NT2/D1 (cell line): ENCODE data around the gene C2orf81.
A peak's percentile ranks its signal among the peaks of the same experiment; 100 is the strongest.
"Not testable (repeated sequence)": the region's sequence is repeated elsewhere in the genome, so short reads cannot be mapped to it uniquely, and the experiment has no call there.

ENCODE experiments used
- DNase-seq: peaks from one replicate; pipeline ENCODE4 v3.0.0-alpha.2; 2011; ENCODE audit warnings: low read depth, low spot score
- H3K27me3 ChIP-seq: 2 replicates; pipeline ENCODE4 v1.6.0; 2011; ENCODE audit warnings: mild to moderate bottlenecking; ENCODE audit not compliant: insufficient read length, insufficient read depth
- H3K36me3 ChIP-seq: 2 replicates; pipeline ENCODE4 v1.6.1; 2011; ENCODE audit warnings: mild to moderate bottlenecking, low read length, mixed read lengths; ENCODE audit not compliant: insufficient read depth, insufficient read length
- H3K4me1 ChIP-seq: 2 replicates; pipeline ENCODE4 v1.5.1; 2011; ENCODE audit not compliant: insufficient read depth, insufficient read length
- H3K4me3 ChIP-seq: 2 replicates; pipeline ENCODE4 v1.5.1; 2011; ENCODE audit warnings: low read depth; ENCODE audit not compliant: insufficient read length
- H3K9ac ChIP-seq: 2 replicates; pipeline ENCODE4 v1.6.0; 2011; ENCODE audit warnings: low read depth; ENCODE audit not compliant: insufficient read length
- H3K9me3 ChIP-seq: 2 replicates; pipeline ENCODE4 v1.5.1; 2011; ENCODE audit warnings: mild to moderate bottlenecking, low read length; ENCODE audit not compliant: insufficient read depth
- SUZ12 ChIP-seq: IDR thresholded peaks from 2 replicates; pipeline ENCODE4 v1.6.1; 2011; ENCODE audit not compliant: insufficient read length, insufficient read depth; ENCODE audit errors: extremely low read depth
- YY1 ChIP-seq: IDR thresholded peaks from 2 replicates; pipeline ENCODE4 v1.6.1; 2011; ENCODE audit not compliant: insufficient read length, insufficient read depth
- ZNF274 ChIP-seq: IDR thresholded peaks from 2 replicates; pipeline ENCODE4 v1.6.1; 2011; ENCODE audit warnings: mild to moderate bottlenecking, low read depth, low read length

The C2orf81 gene

DNA sequence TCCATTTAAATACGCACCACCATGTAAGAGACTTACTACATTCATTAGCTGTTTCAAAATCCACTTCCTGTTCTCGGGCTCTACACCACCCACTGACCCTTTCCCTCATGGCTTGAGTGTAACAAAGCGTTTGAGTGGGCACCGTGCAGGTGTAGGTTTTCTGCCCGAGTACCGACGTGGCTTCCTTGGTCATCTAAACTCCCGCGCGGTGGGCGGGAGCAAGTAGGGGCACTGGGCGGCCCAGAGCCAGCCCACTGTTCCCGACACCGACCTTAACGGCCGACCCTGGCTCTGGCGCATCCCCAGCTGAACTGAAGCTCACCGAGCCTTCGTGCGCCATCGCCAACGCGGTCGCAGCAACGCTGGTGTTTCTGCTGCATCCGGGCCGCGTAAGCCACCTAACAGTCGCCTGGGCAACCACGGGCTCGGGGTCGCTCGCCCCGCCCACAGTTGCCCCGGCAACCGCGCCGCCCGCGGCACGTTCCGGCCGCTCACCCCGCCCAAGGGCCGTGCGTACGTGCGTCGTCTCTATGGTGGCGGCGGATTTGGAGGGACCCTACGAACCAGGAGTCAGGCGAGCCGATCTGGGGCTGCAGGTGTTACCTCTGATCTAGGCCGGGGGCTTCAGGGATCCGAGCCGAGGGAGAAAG is at the start of gene C2orf81, which contains the start of gene WDR54:
C2orf81 (minus strand) TSS at position 399 of the 650 bp plus-strand sequence; CDS start at position 340, 59 bp downstream.
WDR54 (plus strand) TSS at position 510 of the 650 bp plus-strand sequence. CDS start 424 bp downstream, outside the sequence.
- peak within 1 kb of the TSS; percentile 80 for H3K4me3 ChIP-seq
- no peaks in the 10 kb centered on the region for H3K9me3 ChIP-seq
- TF ChIP-seq YY1 (no peak), ZNF274 (no peak), SUZ12 (no peak)
- peaks cover 4% of the 10 kb centered on the region for H3K4me1 ChIP-seq
- H3K9ac ChIP-seq, result peak within 1 kb of the TSS; percentile 90
- H3K36me3 ChIP-seq, result peaks cover 19% of the 10 kb centered on the region
- DNase-seq, result peak; percentile 89
- peaks cover 19% of the 10 kb centered on the region for H3K27me3 ChIP-seq

DNA sequence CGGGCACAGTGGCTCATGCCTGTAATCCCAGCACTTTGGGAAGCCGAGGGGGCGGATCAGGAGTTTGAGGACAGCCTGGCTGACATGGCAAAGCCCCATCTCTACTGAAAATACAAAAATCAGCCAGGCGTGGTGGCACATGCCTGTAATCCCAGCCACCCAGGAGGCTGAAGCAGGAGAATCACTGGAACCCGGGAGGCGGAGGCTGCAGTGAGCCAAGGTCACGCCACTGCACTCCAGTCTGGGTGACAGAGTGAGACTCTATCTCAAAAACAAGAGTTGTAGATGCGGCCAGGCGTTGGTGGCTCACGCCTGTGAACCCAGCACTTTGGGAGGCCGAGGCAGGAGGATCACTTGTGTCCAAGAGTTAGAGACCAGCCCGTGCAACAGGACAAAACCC is 49.3 kb upstream of the C2orf81 start:
- H3K4me3 ChIP-seq, H3K27me3 ChIP-seq, H3K9ac ChIP-seq, DNase-seq, H3K9me3 ChIP-seq, H3K4me1 ChIP-seq: not testable (repeated sequence)
- H3K36me3 ChIP-seq, result peaks cover 17% of the 10 kb centered on the region

DNA sequence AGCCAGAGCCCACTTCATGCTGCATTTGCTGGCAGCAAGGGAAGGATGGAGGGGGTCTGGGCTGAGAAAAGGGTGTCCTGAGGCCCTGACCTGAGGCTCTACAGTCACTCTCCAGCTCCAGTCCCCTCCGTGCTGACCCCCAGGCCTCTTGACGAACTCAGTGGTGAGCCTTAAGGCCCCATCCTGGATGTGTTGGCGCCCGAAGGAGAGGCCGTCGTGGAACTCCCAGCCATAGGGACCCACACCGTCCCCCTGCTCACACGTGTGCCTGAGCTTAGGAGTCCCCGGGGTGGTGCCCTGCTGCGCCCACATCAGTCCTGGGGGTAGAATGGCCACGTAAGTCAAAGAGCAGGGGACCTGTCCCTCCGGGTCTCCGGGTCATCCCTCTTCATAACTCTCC is 43.0 kb upstream of the C2orf81 start:
- H3K27me3 ChIP-seq, result no peaks in the 10 kb centered on the region
- no peak for DNase-seq
- H3K36me3 ChIP-seq, result peaks cover 29% of the 10 kb centered on the region
- TF ChIP-seq SUZ12 (no peak), YY1 (no peak), ZNF274 (no peak)
- H3K9me3 ChIP-seq, result no peaks in the 10 kb centered on the region
- H3K4me1 ChIP-seq, result no peaks in the 10 kb centered on the region
- peak overlapping the region; percentile 89 for H3K9ac ChIP-seq
- H3K4me3 ChIP-seq, result peak overlapping the region; percentile 80

DNA sequence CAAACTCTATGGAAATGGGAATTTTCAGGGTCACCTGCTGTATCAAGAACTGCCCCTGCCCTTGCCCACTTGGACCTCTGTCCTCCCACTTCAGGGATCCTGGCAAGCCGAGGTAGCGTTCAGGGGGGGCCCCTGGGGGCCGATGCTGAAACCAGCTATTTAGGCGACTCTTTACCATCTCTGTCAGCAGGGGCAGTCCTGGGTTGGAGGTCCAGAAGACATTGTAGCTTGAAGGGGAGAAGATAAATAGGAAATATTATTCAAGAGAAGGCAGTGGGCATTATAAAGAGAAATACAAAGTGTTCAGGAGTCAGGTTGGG is 41.3 kb upstream of the C2orf81 start:
- Histone ChIP-seq H3K9ac (no peak overlapping the region), H3K9me3 (no peaks in the 10 kb centered on the region), H3K27me3 (no peaks in the 10 kb centered on the region), H3K36me3 (peaks cover 29% of the 10 kb centered on the region), H3K4me3 (no peak overlapping the region), H3K4me1 (no peaks in the 10 kb centered on the region)
- no peak for DNase-seq
- TF ChIP-seq YY1, result no peak
- no peak for TF ChIP-seq SUZ12
- no peak for TF ChIP-seq ZNF274

DNA sequence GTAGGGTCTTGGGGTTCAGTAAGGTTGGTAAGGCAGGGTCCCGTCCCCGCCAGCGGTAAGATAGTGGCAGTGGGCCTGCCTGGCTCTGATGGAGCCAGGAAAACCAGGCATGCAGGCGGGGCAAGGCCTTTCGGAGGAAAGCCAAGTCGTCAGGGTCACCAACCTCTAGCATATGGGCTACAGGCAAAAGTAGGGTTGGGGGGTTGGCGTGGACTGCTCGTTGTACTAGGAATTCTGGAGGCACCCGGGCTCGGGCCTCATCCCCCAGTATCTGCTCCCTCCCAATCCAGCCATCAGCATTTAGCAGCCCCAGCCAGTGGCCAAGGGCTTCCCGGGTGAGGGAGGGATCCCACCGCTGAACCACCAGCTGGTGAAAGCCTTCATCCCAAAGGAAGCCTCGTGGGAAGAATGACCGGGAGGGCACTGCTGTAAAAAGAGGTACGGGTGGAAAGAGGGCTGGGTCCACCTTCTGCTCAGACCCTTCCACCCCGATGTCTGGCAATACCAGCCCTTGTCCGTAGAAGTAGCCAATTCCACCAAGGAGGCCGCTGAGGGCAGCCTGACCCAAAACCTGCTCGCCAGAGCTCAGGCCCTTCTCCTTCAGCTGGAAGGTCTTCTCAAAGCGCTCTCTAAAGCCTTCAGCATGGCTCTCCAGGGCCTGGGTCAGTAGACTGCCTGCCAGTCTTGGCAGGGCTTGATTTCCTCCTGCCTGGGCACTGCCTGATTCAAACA is 40.8 kb upstream of the C2orf81 start:
- no peak for DNase-seq
- H3K27me3 ChIP-seq, result no peaks in the 10 kb centered on the region
- TF ChIP-seq SUZ12, result no peak
- no peak for TF ChIP-seq ZNF274
- TF ChIP-seq YY1, result no peak
- H3K4me1 ChIP-seq, result no peaks in the 10 kb centered on the region
- H3K9ac ChIP-seq, result no peak overlapping the region
- H3K36me3 ChIP-seq, result peaks cover 29% of the 10 kb centered on the region
- H3K4me3 ChIP-seq, result no peak overlapping the region
- H3K9me3 ChIP-seq, result no peaks in the 10 kb centered on the region

DNA sequence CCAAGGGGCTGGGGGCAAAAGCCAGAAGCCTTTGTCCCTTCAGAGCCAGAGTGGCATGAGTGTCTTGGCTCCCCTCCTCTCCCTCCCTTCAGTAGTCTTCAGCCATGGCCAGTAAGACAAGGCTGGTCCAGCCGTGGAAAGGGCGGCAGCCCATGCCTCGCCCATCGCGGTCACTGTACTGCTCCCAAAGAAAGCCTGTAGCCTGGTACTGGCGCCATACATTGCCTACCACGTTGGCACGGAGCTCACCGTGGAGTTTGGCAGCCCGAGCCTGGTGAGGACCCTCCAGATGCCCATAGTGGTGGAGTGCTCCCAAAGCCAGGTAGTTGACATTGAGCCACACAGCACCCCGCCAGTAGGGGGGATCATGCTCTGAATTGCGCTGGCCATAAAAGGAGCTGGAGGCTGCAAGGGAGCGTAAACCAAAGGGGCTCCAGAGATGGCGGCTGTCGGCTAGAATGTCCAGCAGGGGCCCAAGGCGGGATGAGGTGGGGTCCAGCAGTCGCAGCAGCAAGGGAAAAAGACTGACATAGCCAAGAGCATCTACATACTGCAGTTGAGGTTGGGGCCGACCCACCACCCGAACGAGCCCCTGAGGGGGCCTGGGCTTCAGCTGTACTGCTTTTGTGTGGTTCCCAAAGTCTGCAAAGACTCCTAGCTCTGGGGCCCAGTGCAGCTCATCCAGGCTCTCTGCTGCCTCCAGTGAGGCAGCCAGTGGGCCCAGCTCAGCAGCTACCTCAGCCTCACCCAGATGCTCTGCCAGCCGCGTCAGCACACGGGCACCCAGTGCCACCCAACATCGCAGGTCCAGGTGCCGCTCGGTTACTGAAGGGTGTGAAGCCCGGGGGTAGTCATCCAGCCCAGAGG is 40.0 kb upstream of the C2orf81 start:
- H3K4me3 ChIP-seq, result no peak overlapping the region
- no peaks in the 10 kb centered on the region for H3K4me1 ChIP-seq
- no peaks in the 10 kb centered on the region for H3K9me3 ChIP-seq
- H3K27me3 ChIP-seq, result no peaks in the 10 kb centered on the region
- DNase-seq, result no peak
- TF ChIP-seq SUZ12 (no peak), ZNF274 (no peak), YY1 (no peak)
- H3K36me3 ChIP-seq, result peaks cover 29% of the 10 kb centered on the region
- H3K9ac ChIP-seq, result no peak overlapping the region

DNA sequence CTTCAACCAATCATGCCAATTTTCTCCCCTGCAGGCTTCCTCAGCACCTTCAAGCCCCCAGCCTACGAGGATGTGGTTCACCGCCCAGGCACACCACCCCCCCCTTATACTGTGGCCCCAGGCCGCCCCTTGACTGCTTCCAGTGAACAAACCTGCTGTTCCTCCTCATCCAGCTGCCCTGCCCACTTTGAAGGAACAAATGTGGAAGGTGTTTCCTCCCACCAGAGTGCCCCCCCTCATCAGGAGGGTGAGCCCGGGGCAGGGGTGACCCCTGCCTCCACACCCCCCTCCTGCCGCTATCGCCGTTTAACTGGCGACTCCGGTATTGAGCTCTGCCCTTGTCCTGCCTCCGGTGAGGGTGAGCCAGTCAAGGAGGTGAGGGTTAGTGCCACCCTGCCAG is 38.8 kb upstream of the C2orf81 start:
- H3K27me3 ChIP-seq, H3K9me3 ChIP-seq, DNase-seq, H3K4me3 ChIP-seq, H3K4me1 ChIP-seq, H3K9ac ChIP-seq: not testable (repeated sequence)
- H3K36me3 ChIP-seq, result peaks cover 35% of the 10 kb centered on the region

DNA sequence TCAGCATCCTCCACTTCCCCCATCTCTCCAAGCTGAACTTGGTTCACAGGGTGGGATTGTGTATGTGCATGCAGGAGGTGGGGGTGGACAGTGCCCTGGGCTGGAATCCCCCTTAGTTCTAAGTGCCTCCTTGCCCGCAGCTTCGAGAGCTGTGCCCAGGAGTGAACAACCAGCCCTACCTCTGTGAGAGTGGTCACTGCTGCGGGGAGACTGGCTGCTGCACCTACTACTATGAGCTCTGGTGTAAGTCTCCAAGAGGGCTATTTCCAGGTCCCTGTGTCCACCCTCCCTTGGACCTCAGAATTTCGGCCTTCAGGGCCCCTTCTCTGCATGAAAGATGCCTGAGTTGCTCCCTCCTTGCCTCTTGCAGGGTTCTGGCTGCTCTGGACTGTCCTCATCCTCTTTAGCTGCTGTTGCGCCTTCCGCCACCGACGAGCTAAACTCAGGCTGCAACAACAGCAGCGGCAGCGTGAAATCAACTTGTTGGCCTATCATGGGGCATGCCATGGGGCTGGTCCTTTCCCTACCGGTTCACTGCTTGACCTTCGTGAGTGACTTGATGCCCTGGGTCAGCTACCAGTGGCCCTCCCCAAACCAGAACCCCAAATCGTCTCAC is 38.2 kb upstream of the C2orf81 start:
- H3K9ac ChIP-seq, result peak overlapping the region; percentile 38
- not testable (repeated sequence) for H3K4me1 ChIP-seq

More for the DNA sequence above, 38.2 kb upstream of the C2orf81 start:
- H3K36me3 ChIP-seq, result peaks cover 35% of the 10 kb centered on the region
- H3K27me3 ChIP-seq, H3K9me3 ChIP-seq, H3K4me3 ChIP-seq, DNase-seq: not testable (repeated sequence)
